GM12878 (cell line): ENCODE results near the gene HNRNPLL. TPM values are rescaled to one million over a fixed set of nuclear protein-coding genes. Genes with fewer than 3 reads are reported as not detected.

ENCODE experiments used
- ATAC-seq: fragments of 200-7000 bp; cut with Tn5 transposase; 3 replicates; pipeline ENCODE4 v1.9.1; 2020; ENCODE audit warnings: mild to moderate bottlenecking, moderate library complexity
- BruUV-seq: library from RNA; stranded (reverse); fragments of 400-500 nt; replicated peaks from 2 replicates; lab custom pipeline; 2021; lab: Mats Ljungman, UMichigan
- CTCF ChIA-PET: fragments of 300-600 bp; sonication (Branson Sonifier 250); formaldehyde crosslinking; extraction: SDS; loops from one replicate; lab custom pipeline; 2021; ENCODE audit warnings: inconsistent platforms; lab: Yijun Ruan, JAX
- POLR2A ChIA-PET: fragments of 350-600 bp; formaldehyde crosslinking; extraction: SDS; loops from one replicate; lab custom pipeline; 2021; ENCODE audit warnings: inconsistent platforms; lab: Charles Lee
- RAD21 ChIA-PET: fragments of 300-600 bp; sonication (Branson Sonifier 250); formaldehyde crosslinking; loops from one replicate; lab custom pipeline; 2023; ENCODE audit warnings: antibody characterized with exemption; ENCODE audit not compliant: unreplicated experiment; lab: Charles Lee
- SMC1A ChIA-PET: fragments of 300-600 bp; sonication (Branson Sonifier 250); formaldehyde crosslinking; loops from one replicate; lab custom pipeline; 2023; ENCODE audit not compliant: unreplicated experiment, uncharacterized antibody; lab: Charles Lee
- DNase-seq: peaks from one replicate; pipeline ENCODE4 v3.0.0-alpha.2; 2011; ENCODE audit warnings: low read depth, low spot score
- FAIRE-seq: peaks from 3 replicates; lab custom pipeline; 2011; peaks lifted over from hg19 to GRCh38; lab: Jason Lieb, UNC
- H2AFZ ChIP-seq: 2 replicates; pipeline ENCODE4 v1.6.0; 2011; ENCODE audit warnings: low read depth, low read length, control low read depth; ENCODE audit not compliant: control insufficient read depth
- H3K27ac ChIP-seq: 2 replicates; pipeline ENCODE4 v1.5.1; 2011; ENCODE audit warnings: control low read depth; ENCODE audit not compliant: control insufficient read depth, insufficient read depth
- H3K27me3 ChIP-seq, 2 experiments: replicated peaks in 1 of 2; 2 replicates each; pipeline versions ENCODE4 v1.6.0 to v1.6.1; 2011; ENCODE audit warnings: low read length in 1 of 2; ENCODE audit not compliant: control insufficient read depth in 2 of 2, insufficient read depth in 2 of 2
- H3K36me3 ChIP-seq, 2 experiments: 2 replicates each; pipeline ENCODE4 v1.5.1; 2011; ENCODE audit warnings: low read length in 1 of 2; ENCODE audit not compliant: control insufficient read depth in 2 of 2, insufficient read depth in 2 of 2
- H3K4me1 ChIP-seq: 2 replicates; pipeline ENCODE4 v1.6.1; 2011; ENCODE audit warnings: mild to moderate bottlenecking, low read length, moderate library complexity, mixed read lengths; ENCODE audit not compliant: control insufficient read depth, insufficient read depth
- H3K4me2 ChIP-seq: 2 replicates; pipeline ENCODE4 v1.6.0; 2011; ENCODE audit warnings: control low read depth; ENCODE audit not compliant: control insufficient read depth, insufficient read depth
- H3K4me3 ChIP-seq: fragments of 200-600 bp; sonication (generic); 2 replicates; pipeline ENCODE4 v1.5.1; 2016
- H3K79me2 ChIP-seq: 2 replicates; pipeline ENCODE4 v1.6.0; 2011; ENCODE audit warnings: low read length; ENCODE audit not compliant: control insufficient read depth, insufficient read depth
- H3K9ac ChIP-seq: 2 replicates; pipeline ENCODE4 v1.8.0; 2011; ENCODE audit warnings: low read length, control low read depth, mixed read lengths; ENCODE audit not compliant: control insufficient read depth, insufficient read depth
- H3K9me3 ChIP-seq: replicated peaks from 3 replicates; pipeline ENCODE4 v1.5.1; 2011; ENCODE audit warnings: mild to moderate bottlenecking, low read length; ENCODE audit not compliant: control insufficient read depth, insufficient read depth
- H4K20me1 ChIP-seq: 2 replicates; pipeline ENCODE4 v1.6.0; 2011; ENCODE audit not compliant: control insufficient read depth, insufficient read depth
- CBX5 ChIP-seq: sonication (generic); IDR thresholded peaks from 2 replicates; pipeline ENCODE4 v1.6.1; 2016; ENCODE audit warnings: low read depth, moderate library complexity, mild to moderate bottlenecking, inconsistent platforms
- FOS ChIP-seq: IDR thresholded peaks from 3 replicates; pipeline ENCODE4 v1.6.1; 2011; ENCODE audit warnings: borderline replicate concordance; ENCODE audit not compliant: insufficient read length; ENCODE audit errors: extremely low read depth
- HCFC1 ChIP-seq: fragments of 150-350 bp; IDR thresholded peaks from 2 replicates; pipeline ENCODE4 v1.6.1; 2014; ENCODE audit warnings: low read length
- KLF5 ChIP-seq: fragments of 450-650 bp; IDR thresholded peaks from 2 replicates; pipeline ENCODE4 v1.6.1; 2014; ENCODE audit warnings: mild to moderate bottlenecking; ENCODE audit not compliant: partially characterized antibody
- MAX ChIP-seq: IDR thresholded peaks from 2 replicates; pipeline ENCODE4 v1.6.1; 2012; ENCODE audit warnings: low read depth, low read length, improper control_type of control experiment
- MEF2B ChIP-seq: fragments of 450-650 bp; IDR thresholded peaks from 2 replicates; pipeline ENCODE4 v1.6.1; 2018; ENCODE audit warnings: mild to moderate bottlenecking, moderate library complexity; ENCODE audit not compliant: partially characterized antibody, poor library complexity, severe bottlenecking
- MTA3 ChIP-seq: IDR thresholded peaks from 2 replicates; pipeline ENCODE4 v1.6.1; 2012; ENCODE audit warnings: low read length, inconsistent platforms, borderline replicate concordance
- MXI1 ChIP-seq: fragments of 150-350 bp; IDR thresholded peaks from 2 replicates; pipeline ENCODE4 v1.6.1; 2011; ENCODE audit warnings: low read depth, mild to moderate bottlenecking, inconsistent platforms, low read length, improper control_type of control experiment
- NR2C1 ChIP-seq: fragments of 450-650 bp; IDR thresholded peaks from 2 replicates; pipeline ENCODE4 v1.6.1; 2017; ENCODE audit warnings: antibody characterized with exemption, mild to moderate bottlenecking, moderate library complexity
- POU2F2 ChIP-seq: IDR thresholded peaks from 3 replicates; pipeline ENCODE4 v1.6.1; 2011; ENCODE audit warnings: low read depth, mild to moderate bottlenecking, low read length, borderline replicate concordance
- RCOR1 ChIP-seq: conservative IDR thresholded peaks from 2 replicates; pipeline ENCODE4 v1.6.1; 2012; ENCODE audit warnings: low read depth, low read length, improper control_type of control experiment
- RFX5 ChIP-seq: IDR thresholded peaks from 2 replicates; pipeline ENCODE4 v1.6.1; 2011; ENCODE audit warnings: low read depth, low read length, improper control_type of control experiment
- SUPT20H ChIP-seq: IDR thresholded peaks from 2 replicates; pipeline ENCODE4 v1.6.1; 2011; ENCODE audit warnings: low read depth, mild to moderate bottlenecking, low read length, moderate library complexity, borderline replicate concordance; ENCODE audit not compliant: control insufficient read depth
- TCF3 ChIP-seq: IDR thresholded peaks from 2 replicates; pipeline ENCODE4 v1.6.1; 2012; ENCODE audit warnings: low read depth, mild to moderate bottlenecking, low read length, borderline replicate concordance; ENCODE audit not compliant: insufficient read depth
- ZNF207 ChIP-seq: fragments of 450-650 bp; IDR thresholded peaks from 2 replicates; pipeline ENCODE4 v1.6.1; 2014; ENCODE audit warnings: antibody characterized with exemption, mild to moderate bottlenecking, borderline replicate concordance
- ZNF217 ChIP-seq: fragments of 450-650 bp; IDR thresholded peaks from 2 replicates; pipeline ENCODE4 v1.6.1; 2017; ENCODE audit warnings: antibody characterized with exemption, mild to moderate bottlenecking
- WGBS: methylation state at CpG from one replicate; pipeline ENCODE4 v1.1.6; 2016; ENCODE audit warnings: low lambda C conversion rate; ENCODE audit not compliant: insufficient replicate concordance, insufficient coverage; ENCODE audit errors: missing lambda C conversion rate; 5-methylcytosine and 5-hydroxymethylcytosine counted together
- in situ Hi-C: fragments of 300-500 bp; cut with MboI; formaldehyde crosslinking; loops from 9 replicates; pipeline ENCODE4 v1.14.3; 2018; ENCODE audit warnings: mixed read lengths
- intact Hi-C: fragments of 100-400 bp; cut with micrococcal nuclease; formaldehyde crosslinking; loops from one replicate; pipeline ENCODE4 v1.14.2; 2022; ENCODE audit not compliant: unreplicated experiment
- polyA plus RNA-seq, 11 experiments: library from polyadenylated mRNA; depleted of rRNA in 4 of 11; unstranded in 6 of 11; stranded (reverse) in 5 of 11; fragments of >200 nt; fragmentation: Nextera tagmentation in 4 of 11; fragmentation: Illumina TruSeq in 1 of 11; extraction: Ambion mirVana in 4 of 11; extraction: Trizol in 1 of 11; gene quantifications; 1 replicate in 1 of 11; 2 replicates in 10 of 11; pipeline versions ENCODE4 v1.2.1 to v1.2.3, GENCODE V29; 2011 to 2016; ENCODE audit warnings: inconsistent platforms in 2 of 11, missing spikeins in 2 of 11, low read depth in 1 of 11
- total RNA-seq, 4 experiments: library from RNA; depleted of rRNA in 3 of 4; stranded (reverse); fragments of >200 nt in 3 of 4; fragmentation: Illumina TruSeq in 1 of 4; extraction: Trizol in 1 of 4; gene quantifications; 2 replicates each; pipeline versions ENCODE4 v1.2.1 to v1.2.3, GENCODE V29; 2013 to 2021

The HNRNPLL gene
- total and polyA plus RNA-seq, 10 of the 15 experiments (the other 5 are each of a cell fraction or from before 2014, with no cell fraction given): 0.98 to 27.1 (median 2.9) TPM

DNA sequence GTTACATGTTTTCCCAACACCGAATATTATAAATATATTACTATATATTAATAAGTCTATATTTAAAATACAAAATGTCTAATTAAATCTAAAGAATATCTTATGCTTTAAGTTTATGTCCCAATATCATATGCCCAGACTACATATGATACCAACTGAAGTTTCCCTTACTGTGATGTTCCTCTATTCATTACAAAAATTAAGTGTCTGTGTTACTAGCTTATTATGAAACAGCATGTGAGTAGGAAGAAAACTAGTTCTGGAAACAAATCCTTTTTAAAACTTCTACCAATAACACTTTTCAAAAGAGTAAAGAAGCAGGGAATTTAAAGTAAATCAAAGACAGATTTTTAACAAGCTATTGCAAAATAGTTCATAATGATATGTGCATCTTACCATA, 17.8 kb downstream of the HNRNPLL start (continued):
- no peak for TF ChIP-seq POU2F2
- TF ChIP-seq MAX: no peak
- no peak for TF ChIP-seq SUPT20H
- no peak for TF ChIP-seq RFX5
- no peak for TF ChIP-seq RCOR1
- TF ChIP-seq, all 136 proteins: peak for 0

- Histone ChIP-seq H3K27me3 (no peaks in the 10 kb centered on the region), H2AFZ (no peak overlapping the region), H4K20me1 (no peaks in the 10 kb centered on the region), H3K4me1 (no peaks in the 10 kb centered on the region), H3K36me3 (no peaks in the 10 kb centered on the region), H3K79me2 (no peaks in the 10 kb centered on the region), H3K4me2 (no peak overlapping the region), H3K9me3 (no peaks in the 10 kb centered on the region; the same call in 2 of the 3 replicates), H3K27ac (no peak overlapping the region), H3K4me3 (no peak overlapping the region), H3K9ac (no peak overlapping the region)
- 67% methylated on average over 5 of the region's 5 CpGs for WGBS
- DNase-seq (no peak), ATAC-seq (no peak), FAIRE-seq (no peak)
- ChIA-PET POLR2A (interaction anchor here (1.7 kb wide), 1 partner anchor 141 kb away, joined by 3 read pairs; no protein-coding TSS in a partner anchor), CTCF (interaction anchor here (0.9 to 15.3 kb wide), 12 partner anchors 10 to 358 kb away, joined by 3 to 370 read pairs (median 4); partner anchors contain the start of gene HNRNPLL), SMC1A (interaction anchor here (0.8 to 11.9 kb wide), 12 partner anchors 9 to 162 kb away, joined by 3 to 201 read pairs (median 4); no protein-coding TSS in a partner anchor), RAD21 (interaction anchor here (0.6 to 9.1 kb wide), 6 partner anchors 9 to 158 kb away, joined by 3 to 134 read pairs (median 26); partner anchors contain the start of gene HNRNPLL)
- intact Hi-C loops (no loop called here), in situ Hi-C loops (loop anchor here (5.0 kb wide), 1 partner anchor 148 kb away; no protein-coding TSS in a partner anchor)
- no TSS peak for BruUV-seq
- TF ChIP-seq CBX5 (no peak), MXI1 (no peak), ZNF207 (no peak), MEF2B (no peak), HCFC1 (no peak), KLF5 (no peak), MTA3 (no peak), NR2C1 (no peak), ZNF217 (no peak), TCF3 (no peak), FOS (no peak)
These were observed 18.7 kb downstream of the HNRNPLL start for GRCh38 chr2:38583994-38584393.
